HepG2 (cell line): ENCODE results near the gene CAMK2N2. TPM values are rescaled to one million over a fixed set of nuclear protein-coding genes. Genes with fewer than 3 reads are reported as not detected.
A peak's percentile ranks its signal among the peaks of the same experiment; 100 is the strongest.

Source experiments
- ARID2 ChIP-seq: sonication (generic); formaldehyde crosslinking; IDR thresholded peaks from 2 replicates; pipeline ENCODE4 v1.8.1; 2022; ENCODE audit warnings: mild to moderate bottlenecking, missing genetic modification reagents, borderline replicate concordance
- ASH2L ChIP-seq: fragments of 300-600, 200-600 bp; sonication (generic); IDR thresholded peaks from 2 replicates; pipeline ENCODE4 v1.7.0; 2017; ENCODE audit warnings: low read depth, mild to moderate bottlenecking, moderate library complexity, mixed read lengths, low read length; ENCODE audit not compliant: insufficient read length
- HIC2 ChIP-seq: sonication (generic); formaldehyde crosslinking; IDR thresholded peaks from 2 replicates; pipeline ENCODE4 v1.9.0; 2022; ENCODE audit warnings: low read depth, missing genetic modification reagents
- KLF9 ChIP-seq: IDR thresholded peaks from 2 replicates; pipeline ENCODE4 v1.6.1; 2016; ENCODE audit warnings: low read depth
- NFIC ChIP-seq: IDR thresholded peaks from 2 replicates; pipeline ENCODE4 v1.6.1; 2012; ENCODE audit warnings: mild to moderate bottlenecking, low read length, inconsistent platforms
- POGK ChIP-seq: sonication (generic); formaldehyde crosslinking; conservative IDR thresholded peaks from 2 replicates; pipeline ENCODE4 v1.8.0; 2022; ENCODE audit warnings: mild to moderate bottlenecking, moderate library complexity, missing genetic modification reagents
- PPARG ChIP-seq: conservative IDR thresholded peaks from 2 replicates; pipeline ENCODE4 v1.6.1; 2016; ENCODE audit warnings: missing biosample characterization, missing genetic modification reagents
- RORA ChIP-seq: sonication (generic); formaldehyde crosslinking; IDR thresholded peaks from 2 replicates; pipeline ENCODE4 v1.5.0; 2020; ENCODE audit warnings: mild to moderate bottlenecking, missing genetic modification reagents, moderate library complexity
- SKI ChIP-seq: fragments of 450-650 bp; IDR thresholded peaks from one replicate; pipeline ENCODE4 v1.6.1; 2018; ENCODE audit warnings: mild to moderate bottlenecking; ENCODE audit not compliant: partially characterized antibody
- TCF12 ChIP-seq, 2 experiments: fragments of 450-650 bp in 1 of 2; sonication (generic) in 1 of 2; formaldehyde crosslinking in 1 of 2; IDR thresholded peaks; 2 replicates each; pipeline versions ENCODE4 v1.6.1 to v1.8.0; 2017 to 2022; ENCODE audit warnings: antibody characterized with exemption in 1 of 2, mild to moderate bottlenecking in 1 of 2, missing genetic modification reagents in 1 of 2, moderate library complexity in 1 of 2
- THAP11 ChIP-seq: IDR thresholded peaks from 2 replicates; pipeline ENCODE4 v1.6.1; 2016; ENCODE audit warnings: missing biosample characterization, missing genetic modification reagents
- ZFP36 ChIP-seq: fragments of 150-350 bp; IDR thresholded peaks from 2 replicates; pipeline ENCODE4 v1.6.1; 2018; ENCODE audit warnings: borderline replicate concordance, low read length, low read depth; ENCODE audit not compliant: partially characterized antibody
- ZFP41 ChIP-seq: sonication (generic); formaldehyde crosslinking; IDR thresholded peaks from 2 replicates; pipeline ENCODE4 v1.4.0; 2020; ENCODE audit warnings: mild to moderate bottlenecking, missing genetic modification reagents, borderline replicate concordance
- ZNF138 ChIP-seq: sonication (generic); formaldehyde crosslinking; IDR thresholded peaks from 2 replicates; pipeline ENCODE4 v1.5.0; 2020; ENCODE audit warnings: mild to moderate bottlenecking, low read depth, missing genetic modification reagents
- ZNF232 ChIP-seq: sonication (generic); formaldehyde crosslinking; IDR thresholded peaks from 2 replicates; pipeline ENCODE4 v1.4.0; 2020; ENCODE audit warnings: missing genetic modification reagents, borderline replicate concordance
- ZNF260 ChIP-seq: sonication (generic); formaldehyde crosslinking; IDR thresholded peaks from 2 replicates; pipeline ENCODE4 v1.4.0; 2020; ENCODE audit warnings: missing genetic modification reagents, low read depth, mild to moderate bottlenecking, borderline replicate concordance
- ZNF670 ChIP-seq: sonication (generic); formaldehyde crosslinking; IDR thresholded peaks from 2 replicates; pipeline ENCODE4 v1.8.0; 2022; ENCODE audit warnings: mild to moderate bottlenecking, missing genetic modification reagents, borderline replicate concordance
- ZNF878 ChIP-seq: sonication (generic); formaldehyde crosslinking; IDR thresholded peaks from 2 replicates; pipeline ENCODE4 v1.8.1; 2023; ENCODE audit warnings: mild to moderate bottlenecking, missing genetic modification reagents, moderate library complexity
- polyA plus RNA-seq, 8 experiments: library from polyadenylated mRNA; depleted of rRNA in 3 of 8; stranded (reverse) in 7 of 8; unstranded in 1 of 8; fragments of >200 nt; fragmentation: Illumina TruSeq in 4 of 8; extraction: Trizol in 4 of 8; gene quantifications; 2 replicates each; pipeline versions ENCODE4 v1.2.1 to v1.2.3, GENCODE V29; 2011 to 2016; ENCODE audit warnings: low read depth in 4 of 8, missing spikeins in 1 of 8, mixed read lengths in 1 of 8; ENCODE audit not compliant: insufficient read depth in 1 of 8
- total RNA-seq, 5 experiments: library from RNA; depleted of rRNA; stranded (reverse); fragments of >200 nt; fragmentation: Illumina TruSeq; extraction: Trizol; gene quantifications; 2 replicates each; pipeline ENCODE4 v1.2.3, GENCODE V29; 2016; ENCODE audit warnings: low read depth in 1 of 5
- TF ChIP-seq, protein P1 (sequence below): sonication (generic); formaldehyde crosslinking; IDR thresholded peaks from 2 replicates; pipeline ENCODE4 v1.5.1; 2020; ENCODE audit warnings: mild to moderate bottlenecking, missing genetic modification reagents
- TF ChIP-seq, protein P2 (sequence below): sonication (generic); formaldehyde crosslinking; IDR thresholded peaks from 2 replicates; pipeline ENCODE4 v1.8.1; 2022; ENCODE audit warnings: mild to moderate bottlenecking, missing genetic modification reagents

CAMK2N2 gene
- total and polyA plus RNA-seq, 2 of the 13 experiments (the other 11 are each of a cell fraction or from before 2014, with no cell fraction given): 0.12 to 0.27 TPM

DNA sequence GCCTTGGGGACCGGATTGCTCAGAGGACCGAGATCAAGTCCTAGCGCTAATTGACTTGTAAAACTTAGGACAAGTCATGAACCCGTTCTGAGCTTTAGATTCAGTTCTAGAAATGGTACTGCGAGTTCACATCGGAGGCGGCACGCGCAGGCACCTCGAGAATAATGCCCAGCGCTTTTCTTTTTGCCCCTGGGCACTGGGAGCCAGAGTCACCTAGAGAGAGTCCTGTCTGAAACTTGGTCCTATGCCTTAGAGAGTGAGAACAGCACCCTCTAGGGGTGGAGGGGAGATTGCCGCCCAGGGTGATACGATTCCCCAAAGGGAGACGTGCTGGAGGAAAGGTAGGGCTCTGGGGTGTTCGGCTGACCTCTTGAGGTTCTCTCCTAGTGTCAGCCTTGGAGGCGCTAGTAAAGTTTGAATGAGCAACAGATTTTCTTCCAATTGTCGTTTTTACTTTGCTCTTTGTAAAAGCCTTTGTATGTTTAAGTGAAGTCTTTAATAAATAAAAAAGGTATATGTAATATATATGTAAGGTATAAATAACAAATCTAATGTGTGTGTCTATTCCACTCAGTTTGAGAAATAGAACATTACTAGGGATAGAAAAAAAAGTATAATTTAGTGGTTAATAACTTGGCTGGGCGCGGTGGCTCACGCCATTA lies 11.1 kb downstream of the CAMK2N2 start (continued):
- TF ChIP-seq POGK (CRISPR knock-in tag) (no peak), ZNF878 (CRISPR knock-in tag) (no peak), ZNF670 (CRISPR knock-in tag) (peak; percentile 2; the same call in 1 of the 2 replicates), THAP11 (peak; percentile 35; the same call in 1 of the 2 replicates), HIC2 (CRISPR knock-in tag) (no peak), ZNF260 (CRISPR knock-in tag) (no peak), RORA (CRISPR knock-in tag) (no peak), KLF9 (CRISPR knock-in tag) (no peak), ARID2 (CRISPR knock-in tag) (0 out of 2 replicates have a peak, but pooled peaks have one; percentile 12), ZFP36 (no peak), ZFP41 (CRISPR knock-in tag) (no peak), NFIC (no peak), ZNF138 (CRISPR knock-in tag) (0 out of 2 replicates have a peak, but pooled peaks have one; percentile 33), PPARG (no peak), ZNF232 (CRISPR knock-in tag) (no peak), ASH2L (no peak), TCF12 (IDR thresholded peaks at IDR 0.05) (no peak), TCF12 (CRISPR knock-in tag; IDR thresholded peaks at IDR 0.05) (no peak), SKI (no peak)
- TF ChIP-seq, protein P1, sequence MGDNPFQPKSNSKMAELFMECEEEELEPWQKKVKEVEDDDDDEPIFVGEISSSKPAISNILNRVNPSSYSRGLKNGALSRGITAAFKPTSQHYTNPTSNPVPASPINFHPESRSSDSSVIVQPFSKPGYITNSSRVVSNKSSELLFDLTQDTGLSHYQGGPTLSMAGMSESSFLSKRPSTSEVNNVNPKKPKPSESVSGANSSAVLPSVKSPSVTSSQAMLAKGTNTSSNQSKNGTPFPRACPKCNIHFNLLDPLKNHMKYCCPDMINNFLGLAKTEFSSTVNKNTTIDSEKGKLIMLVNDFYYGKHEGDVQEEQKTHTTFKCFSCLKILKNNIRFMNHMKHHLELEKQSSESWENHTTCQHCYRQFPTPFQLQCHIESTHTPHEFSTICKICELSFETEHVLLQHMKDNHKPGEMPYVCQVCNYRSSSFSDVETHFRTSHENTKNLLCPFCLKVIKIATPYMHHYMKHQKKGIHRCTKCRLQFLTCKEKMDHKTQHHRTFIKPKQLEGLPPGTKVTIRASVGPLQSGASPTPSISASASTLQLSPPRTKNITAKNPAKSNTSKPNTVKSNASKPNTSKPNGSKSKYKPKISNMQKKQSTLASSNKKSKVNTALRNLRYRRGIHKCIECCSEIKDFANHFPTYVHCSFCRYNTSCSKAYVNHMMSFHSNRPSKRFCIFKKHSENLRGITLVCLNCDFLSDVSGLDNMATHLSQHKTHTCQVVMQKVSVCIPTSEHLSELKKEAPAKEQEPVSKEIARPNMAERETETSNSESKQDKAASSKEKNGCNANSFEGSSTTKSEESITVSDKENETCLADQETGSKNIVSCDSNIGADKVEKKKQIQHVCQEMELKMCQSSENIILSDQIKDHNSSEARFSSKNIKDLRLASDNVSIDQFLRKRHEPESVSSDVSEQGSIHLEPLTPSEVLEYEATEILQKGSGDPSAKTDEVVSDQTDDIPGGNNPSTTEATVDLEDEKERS: no peak
- TF ChIP-seq, protein P2, sequence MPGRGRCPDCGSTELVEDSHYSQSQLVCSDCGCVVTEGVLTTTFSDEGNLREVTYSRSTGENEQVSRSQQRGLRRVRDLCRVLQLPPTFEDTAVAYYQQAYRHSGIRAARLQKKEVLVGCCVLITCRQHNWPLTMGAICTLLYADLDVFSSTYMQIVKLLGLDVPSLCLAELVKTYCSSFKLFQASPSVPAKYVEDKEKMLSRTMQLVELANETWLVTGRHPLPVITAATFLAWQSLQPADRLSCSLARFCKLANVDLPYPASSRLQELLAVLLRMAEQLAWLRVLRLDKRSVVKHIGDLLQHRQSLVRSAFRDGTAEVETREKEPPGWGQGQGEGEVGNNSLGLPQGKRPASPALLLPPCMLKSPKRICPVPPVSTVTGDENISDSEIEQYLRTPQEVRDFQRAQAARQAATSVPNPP (CRISPR knock-in tag): no peak
